Sigmoid colon (tissue), 4 donors: ENCODE data around the gene NRG3.

Experiments used
- POLR2A ChIP-seq, 2 donors: fragments of 450-650 bp; IDR thresholded peaks; one replicate each; pipeline ENCODE4 v1.6.1; 2016; ENCODE audit warnings: antibody characterized with exemption in 2 of 2, mild to moderate bottlenecking in 2 of 2, moderate library complexity in 2 of 2
- POLR2AphosphoS5 ChIP-seq, 4 donors: sonication (generic); formaldehyde crosslinking; IDR thresholded peaks; one replicate each; pipeline ENCODE4 v1.6.1; 2017; ENCODE audit warnings: antibody characterized with exemption in 4 of 4
- TF ChIP-seq, protein P1 (sequence below), 4 experiments: fragments of 450-650 bp in 3 of 4; fragments of 200-600 bp in 1 of 4; IDR thresholded peaks; one replicate each; pipeline ENCODE4 v1.5.1; 2016 to 2019; ENCODE audit warnings: antibody characterized with exemption in 4 of 4, mild to moderate bottlenecking in 3 of 4, moderate library complexity in 2 of 4

DNA sequence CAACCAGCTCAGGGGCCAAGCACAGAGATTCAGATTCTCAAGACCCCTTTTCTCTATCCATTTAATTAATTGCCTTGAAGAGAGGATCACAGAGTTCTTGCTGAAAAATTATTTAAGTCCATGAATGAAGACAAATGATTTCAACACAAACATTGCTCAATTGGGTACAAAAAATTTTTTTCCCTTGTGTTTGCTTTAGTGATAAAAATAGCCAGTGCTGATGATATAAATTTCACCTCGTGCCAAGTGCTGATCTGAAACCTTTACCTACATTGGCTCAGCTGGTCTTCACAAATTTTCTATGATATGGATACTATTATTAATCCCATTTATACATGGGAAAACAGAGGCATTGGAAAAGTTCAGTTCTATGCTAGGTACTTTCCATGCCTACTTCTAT is 377.1 kb downstream of the NRG3 start:
- TF ChIP-seq POLR2A (IDR thresholded peaks at IDR 0.05) (no peak), POLR2AphosphoS5 (IDR thresholded peaks at IDR 0.05) (no peak)
- TF ChIP-seq, protein P1, sequence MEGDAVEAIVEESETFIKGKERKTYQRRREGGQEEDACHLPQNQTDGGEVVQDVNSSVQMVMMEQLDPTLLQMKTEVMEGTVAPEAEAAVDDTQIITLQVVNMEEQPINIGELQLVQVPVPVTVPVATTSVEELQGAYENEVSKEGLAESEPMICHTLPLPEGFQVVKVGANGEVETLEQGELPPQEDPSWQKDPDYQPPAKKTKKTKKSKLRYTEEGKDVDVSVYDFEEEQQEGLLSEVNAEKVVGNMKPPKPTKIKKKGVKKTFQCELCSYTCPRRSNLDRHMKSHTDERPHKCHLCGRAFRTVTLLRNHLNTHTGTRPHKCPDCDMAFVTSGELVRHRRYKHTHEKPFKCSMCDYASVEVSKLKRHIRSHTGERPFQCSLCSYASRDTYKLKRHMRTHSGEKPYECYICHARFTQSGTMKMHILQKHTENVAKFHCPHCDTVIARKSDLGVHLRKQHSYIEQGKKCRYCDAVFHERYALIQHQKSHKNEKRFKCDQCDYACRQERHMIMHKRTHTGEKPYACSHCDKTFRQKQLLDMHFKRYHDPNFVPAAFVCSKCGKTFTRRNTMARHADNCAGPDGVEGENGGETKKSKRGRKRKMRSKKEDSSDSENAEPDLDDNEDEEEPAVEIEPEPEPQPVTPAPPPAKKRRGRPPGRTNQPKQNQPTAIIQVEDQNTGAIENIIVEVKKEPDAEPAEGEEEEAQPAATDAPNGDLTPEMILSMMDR (IDR thresholded peaks at IDR 0.05) = no peak
